T-helper 1 cell treated with Interleukin-12 subunit alpha and Interleukin-12 subunit beta and Interleukin-4 antibody, amounts not matched to agents 30 ng/mL and 1 ng/mL, for 36 hours (primary cell): ENCODE results near the gene MBLAC1. TPM values are rescaled to one million over a fixed set of nuclear protein-coding genes. Genes with fewer than 3 reads are reported as not detected.

Experiments
- intact Hi-C: fragments of 100-400 bp; cut with micrococcal nuclease; formaldehyde crosslinking; loops from one replicate; pipeline ENCODE4 v1.15.1; 2024
- total RNA-seq: library from RNA; stranded (reverse); gene quantifications from 2 replicates; pipeline ENCODE4 v1.2.3, GENCODE V29; 2022

Gene MBLAC1
- total RNA-seq, result 5.0 and 6.0 TPM in 2 replicates

GRCh38 chr7:100126931-100127865 lies at the start of gene MBLAC1:
TSS of gene MBLAC1 (plus strand) at chr7:100126967. CDS start at chr7:100127396, 429 bp downstream.
- intact Hi-C loops, result loop anchor here (1.0 to 10.0 kb wide), 8 partner anchors 8 to 548 kb away; partner anchors contain the start of genes CNPY4, GNB2, LAMTOR4 and MEPCE

GRCh38 chr7:100077205-100077604 lies 49.6 kb upstream of the MBLAC1 start:
- intact Hi-C loops, result no loop called here

GRCh38 chr7:100079024-100079560 lies 47.7 kb upstream of the MBLAC1 start:
- intact Hi-C loops, result no loop called here

- intact Hi-C loops, result loop anchor here (1.0 to 10.0 kb wide), 10 partner anchors 20 to 674 kb away; partner anchors contain the start of genes AP4M1, BUD31, CNPY4 and GNB2
These were observed 45.7 kb upstream of the MBLAC1 start for GRCh38 chr7:100080907-100081534.

- intact Hi-C loops, result loop anchor here (1.0 to 10.0 kb wide), 11 partner anchors 20 to 674 kb away; partner anchors contain the start of genes AP4M1, BUD31, CNPY4 and GNB2
These were observed 45.1 kb upstream of the MBLAC1 start, which contains the start of gene ZNF3 for GRCh38 chr7:100081535-100082102. TSS of gene ZNF3 (minus strand) at chr7:100081723. CDS start at chr7:100077357, 4,366 bp downstream.

GRCh38 chr7:100082978-100083377 lies 43.8 kb upstream of the MBLAC1 start:
- intact Hi-C loops, result loop anchor here (1.0 to 10.0 kb wide), 3 partner anchors 43 to 676 kb away; partner anchors contain the start of genes BUD31, GNB2, MBLAC1 and PDAP1

- intact Hi-C loops, result loop anchor here (10.0 kb wide), 1 partner anchor 589 kb away; the partner anchor contains the start of gene GNB2
These were observed 41.3 kb upstream of the MBLAC1 start for GRCh38 chr7:100085515-100085914.

GRCh38 chr7:100087055-100087750 lies 39.6 kb upstream of the MBLAC1 start:
- intact Hi-C loops, result loop anchor here (10.0 kb wide), 1 partner anchor 588 kb away; the partner anchor contains the start of gene GNB2

GRCh38 chr7:100088095-100088620 lies 38.6 kb upstream of the MBLAC1 start:
- intact Hi-C loops, result loop anchor here (1.0 to 10.0 kb wide), 2 partner anchors 31 to 587 kb away; partner anchors contain the start of genes CNPY4, GNB2 and TAF6

GRCh38 chr7:100088621-100089457 lies 37.9 kb upstream of the MBLAC1 start, which contains the start of gene COPS6:
TSS of gene COPS6 (plus strand) at chr7:100088969. CDS start at chr7:100088991, 22 bp downstream.
- intact Hi-C loops, result loop anchor here (1.0 to 10.0 kb wide), 3 partner anchors 11 to 586 kb away; partner anchors contain the start of genes CNPY4, GNB2 and TAF6

- intact Hi-C loops, result loop anchor here (1.0 to 10.0 kb wide), 2 partner anchors 11 to 585 kb away; partner anchors contain the start of gene GNB2
These were observed 37.1 kb upstream of the MBLAC1 start for GRCh38 chr7:100089458-100090196.

- intact Hi-C loops, result no loop called here
These were observed 36.0 kb upstream of the MBLAC1 start for GRCh38 chr7:100090527-100091410.

GRCh38 chr7:100091411-100092181 lies 35.2 kb upstream of the MBLAC1 start:
- intact Hi-C loops, result no loop called here

- intact Hi-C loops, result no loop called here
These were observed 33.7 kb upstream of the MBLAC1 start for GRCh38 chr7:100093054-100093453.

- intact Hi-C loops, result no loop called here
These were observed 33.3 kb upstream of the MBLAC1 start for GRCh38 chr7:100093498-100093897.

GRCh38 chr7:100093925-100094486 lies 32.8 kb upstream of the MBLAC1 start:
- intact Hi-C loops, result no loop called here
